DOHH2 (cell line): Measurements from ENCODE around the gene FOXP2.

Source experiments
- H3F3A ChIP-seq: fragments of 200-600 bp; sonication (generic), shearing (Covaris generic); 2 replicates; pipeline ENCODE4 v1.6.0; 2016; ENCODE audit warnings: antibody characterized with exemption, mild to moderate bottlenecking; ENCODE audit not compliant: control insufficient read depth, insufficient read depth
- H3K27ac ChIP-seq: fragments of 200-600 bp; sonication (generic); 2 replicates; pipeline ENCODE4 v1.5.1; 2014; ENCODE audit warnings: low read depth, mild to moderate bottlenecking, low read length, moderate library complexity
- H3K27me3 ChIP-seq: fragments of 200-600 bp; sonication (generic); 2 replicates; pipeline ENCODE4 v1.6.1; 2014; ENCODE audit warnings: mild to moderate bottlenecking, low read length, mixed read lengths; ENCODE audit not compliant: control insufficient read depth
- H3K36me3 ChIP-seq: fragments of 200-600 bp; sonication (generic); 2 replicates; pipeline ENCODE4 v1.6.1; 2014; ENCODE audit warnings: mild to moderate bottlenecking, low read length, moderate library complexity, mixed read lengths; ENCODE audit not compliant: control insufficient read depth
- H3K4me1 ChIP-seq: fragments of 200-600 bp; sonication (generic); 2 replicates; pipeline ENCODE4 v1.6.1; 2014; ENCODE audit warnings: mild to moderate bottlenecking, low read length, mixed read lengths; ENCODE audit not compliant: control insufficient read depth
- H3K4me2 ChIP-seq: fragments of 200-600 bp; sonication (generic); 2 replicates; pipeline ENCODE4 v1.6.0; 2014; ENCODE audit warnings: mild to moderate bottlenecking, low read length, moderate library complexity
- H3K4me3 ChIP-seq: fragments of 200-600 bp; sonication (generic); 2 replicates; pipeline ENCODE4 v1.5.1; 2014; ENCODE audit warnings: mild to moderate bottlenecking, low read length, mixed read lengths
- H3K79me2 ChIP-seq: fragments of 200-600 bp; sonication (generic); 2 replicates; pipeline ENCODE4 v1.6.1; 2014; ENCODE audit warnings: mild to moderate bottlenecking, low read length, mixed read lengths; ENCODE audit not compliant: control insufficient read depth
- H3K9me2 ChIP-seq: fragments of 200-600 bp; sonication (generic); replicated peaks from 2 replicates; pipeline ENCODE4 v1.6.1; 2014; ENCODE audit warnings: mild to moderate bottlenecking, low read length, mixed read lengths; ENCODE audit not compliant: control insufficient read depth
- H3K9me3 ChIP-seq: fragments of 200-600 bp; sonication (generic); 2 replicates; pipeline ENCODE4 v1.6.1; 2014; ENCODE audit warnings: antibody characterized with exemption, low read length, mixed read lengths; ENCODE audit not compliant: control insufficient read depth, insufficient read depth
- H4K20me1 ChIP-seq: fragments of 200-600 bp; sonication (generic); 2 replicates; pipeline ENCODE4 v1.6.0; 2014; ENCODE audit warnings: low read depth, mild to moderate bottlenecking, antibody characterized with exemption, low read length, moderate library complexity; ENCODE audit not compliant: control insufficient read depth, insufficient read depth
- CTCF ChIP-seq: fragments of 200-600 bp; sonication (generic); IDR thresholded peaks from one replicate; pipeline ENCODE4 v1.5.1; 2014; ENCODE audit warnings: antibody characterized with exemption, mild to moderate bottlenecking, low read depth, low read length; ENCODE audit not compliant: poor library complexity, severe bottlenecking
- EZH2phosphoT487 ChIP-seq: fragments of 200-600 bp; sonication (generic); IDR thresholded peaks from 2 replicates; pipeline ENCODE4 v1.6.1; 2017; ENCODE audit warnings: borderline replicate concordance, mild to moderate bottlenecking, antibody characterized with exemption, low read length, moderate library complexity, mixed read lengths

The FOXP2 gene

GRCh38 chr7:114502454-114503254, 88.0 kb downstream of the FOXP2 start:
- TF ChIP-seq EZH2phosphoT487 (no peak), CTCF (no peak)
- Histone ChIP-seq H4K20me1 (no peaks in the 10 kb centered on the region), H3K4me2 (no peak overlapping the region)

GRCh38 chr7:114504586-114504985, 90.0 kb downstream of the FOXP2 start:
- Histone ChIP-seq H3F3A (no peaks in the 10 kb centered on the region), H4K20me1 (no peaks in the 10 kb centered on the region), H3K9me3 (no peaks in the 10 kb centered on the region), H3K36me3 (no peaks in the 10 kb centered on the region), H3K4me3 (no peak overlapping the region), H3K27ac (no peak overlapping the region), H3K9me2 (no peaks in the 10 kb centered on the region), H3K79me2 (no peaks in the 10 kb centered on the region), H3K4me2 (no peak overlapping the region), H3K27me3 (no peaks in the 10 kb centered on the region), H3K4me1 (no peaks in the 10 kb centered on the region)
- TF ChIP-seq EZH2phosphoT487 (no peak), CTCF (no peak)

More at GRCh38 chr7:114502454-114503254, 88.0 kb downstream of the FOXP2 start:
- Histone ChIP-seq H3F3A (no peaks in the 10 kb centered on the region), H3K79me2 (no peaks in the 10 kb centered on the region), H3K9me2 (no peaks in the 10 kb centered on the region), H3K9me3 (no peaks in the 10 kb centered on the region), H3K4me1 (no peaks in the 10 kb centered on the region), H3K36me3 (no peaks in the 10 kb centered on the region), H3K27ac (no peak overlapping the region), H3K4me3 (no peak overlapping the region), H3K27me3 (no peaks in the 10 kb centered on the region)

- Histone ChIP-seq H3K79me2 (no peaks in the 10 kb centered on the region), H3K36me3 (no peaks in the 10 kb centered on the region), H3K9me3 (no peaks in the 10 kb centered on the region), H3K4me1 (no peaks in the 10 kb centered on the region), H3K4me2 (no peak overlapping the region), H3F3A (no peaks in the 10 kb centered on the region), H4K20me1 (no peaks in the 10 kb centered on the region), H3K27me3 (no peaks in the 10 kb centered on the region), H3K9me2 (no peaks in the 10 kb centered on the region), H3K4me3 (no peak overlapping the region), H3K27ac (no peak overlapping the region)
- TF ChIP-seq EZH2phosphoT487 = no peak
- no peak for TF ChIP-seq CTCF
Measured at GRCh38 chr7:114507381-114507780, 92.8 kb downstream of the FOXP2 start.
